GM03348 (cell line): ENCODE data around the gene SLC25A38.
"Not testable (repeated sequence)": the region's sequence is repeated elsewhere in the genome, so short reads cannot be mapped to it uniquely, and the experiment has no call there.

ENCODE experiments used
- DNase-seq: peaks from one replicate; pipeline ENCODE4 v3.0.0; 2012; ENCODE audit warnings: low spot score

Gene SLC25A38, protein sequence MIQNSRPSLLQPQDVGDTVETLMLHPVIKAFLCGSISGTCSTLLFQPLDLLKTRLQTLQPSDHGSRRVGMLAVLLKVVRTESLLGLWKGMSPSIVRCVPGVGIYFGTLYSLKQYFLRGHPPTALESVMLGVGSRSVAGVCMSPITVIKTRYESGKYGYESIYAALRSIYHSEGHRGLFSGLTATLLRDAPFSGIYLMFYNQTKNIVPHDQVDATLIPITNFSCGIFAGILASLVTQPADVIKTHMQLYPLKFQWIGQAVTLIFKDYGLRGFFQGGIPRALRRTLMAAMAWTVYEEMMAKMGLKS

DNA sequence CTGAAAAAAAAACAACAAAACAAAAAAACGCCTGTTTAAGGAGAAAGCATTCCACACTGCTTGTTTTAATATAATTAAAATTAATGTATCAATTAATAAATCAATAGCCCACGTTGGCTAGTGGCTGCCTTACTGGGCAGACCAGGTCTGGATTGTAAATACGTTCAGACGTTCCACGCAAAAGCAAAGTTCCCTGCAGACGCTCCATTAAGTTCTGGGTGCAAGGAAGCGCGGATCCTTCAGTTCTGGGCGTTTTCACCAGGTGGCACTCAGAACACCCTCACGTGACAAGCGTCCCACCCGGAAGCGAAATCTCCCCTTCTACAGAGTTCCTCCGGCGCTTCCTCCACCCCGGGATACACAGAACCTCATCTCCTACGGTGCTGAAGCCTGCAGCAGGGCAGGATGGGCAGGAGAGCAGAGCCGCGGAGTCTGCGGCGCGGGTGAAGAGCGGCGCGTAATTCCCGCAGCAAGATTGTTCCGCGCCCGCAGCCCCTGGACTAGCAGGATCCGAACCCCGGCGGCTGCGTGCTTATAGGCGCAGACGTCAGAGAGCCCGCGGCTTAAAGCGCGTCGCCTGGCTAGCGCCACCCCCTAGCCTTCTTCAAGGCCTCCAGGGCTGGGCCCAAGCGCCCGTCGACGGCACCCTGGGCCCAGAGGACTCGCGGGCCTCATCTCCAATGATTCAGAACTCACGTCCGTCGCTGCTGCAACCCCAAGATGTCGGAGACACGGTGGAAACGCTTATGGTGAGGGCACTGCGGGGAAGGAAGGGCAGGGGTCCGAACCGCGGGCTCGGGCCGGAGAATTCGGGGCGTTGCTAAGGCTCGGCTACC lies at the start of gene SLC25A38:
SLC25A38 (plus strand) TSS at position 326 of the 836 bp plus-strand sequence; CDS start at position 681, 355 bp downstream.
- peak; percentile 89 for DNase-seq

DNA sequence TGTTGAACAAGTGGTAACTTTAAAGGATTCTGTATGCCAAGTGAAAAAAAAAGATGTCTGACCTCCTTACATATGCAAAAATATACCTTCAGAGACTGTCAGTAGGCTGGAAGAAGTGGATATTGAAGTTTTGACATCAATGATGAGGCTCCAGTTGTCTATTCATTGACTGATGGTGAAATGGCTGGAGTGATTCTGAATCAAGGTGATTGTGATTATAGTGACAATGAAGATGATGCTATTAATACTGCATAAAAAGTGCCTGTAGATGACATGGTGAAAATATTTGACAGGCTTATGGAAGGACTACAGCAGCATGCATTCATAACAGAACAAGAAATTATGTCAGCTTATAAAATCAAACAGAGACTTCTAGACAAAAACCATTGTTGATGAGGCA lies 49.6 kb upstream of the SLC25A38 start:
- DNase-seq, result no peak

- DNase-seq, result no peak
These were observed 49.0 kb upstream of the SLC25A38 start for GRCh38 chr3:39334205-39334604.

- DNase-seq, result no peak
These were observed 45.0 kb upstream of the SLC25A38 start for GRCh38 chr3:39338201-39338600.

- DNase-seq, result no peak
These were observed 44.1 kb upstream of the SLC25A38 start for GRCh38 chr3:39339086-39339485.

DNA sequence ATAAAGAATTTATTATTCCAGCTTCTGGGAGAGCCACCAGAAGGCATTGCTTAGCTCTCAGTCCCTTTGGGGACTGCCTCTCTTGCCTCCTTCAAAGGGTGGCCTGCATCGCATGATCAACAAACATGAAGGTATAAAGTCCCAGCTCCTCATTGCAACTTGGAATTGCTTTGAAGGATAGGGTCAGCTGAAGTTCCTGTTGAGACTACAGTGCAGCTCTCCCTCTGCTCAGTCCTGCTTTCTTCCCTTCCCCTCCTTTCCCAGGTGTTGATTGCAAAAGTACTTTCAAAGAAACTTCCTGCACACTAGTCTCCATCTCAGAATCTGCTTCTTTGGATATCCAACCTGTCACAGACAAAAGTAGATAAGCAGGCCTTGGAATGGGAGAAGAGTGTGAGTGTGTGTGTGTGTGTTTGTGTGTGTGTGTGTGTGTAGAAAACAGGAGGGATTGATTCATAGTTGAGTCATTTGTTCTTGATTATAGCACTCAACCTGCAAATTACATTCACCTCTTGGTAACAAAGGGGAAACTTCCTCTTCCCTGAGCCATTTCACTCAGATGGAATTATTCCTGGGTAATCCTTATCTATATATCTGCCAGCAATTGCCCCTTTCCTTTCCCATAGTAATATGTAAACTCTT lies 40.0 kb upstream of the SLC25A38 start:
- DNase-seq, result no peak

DNA sequence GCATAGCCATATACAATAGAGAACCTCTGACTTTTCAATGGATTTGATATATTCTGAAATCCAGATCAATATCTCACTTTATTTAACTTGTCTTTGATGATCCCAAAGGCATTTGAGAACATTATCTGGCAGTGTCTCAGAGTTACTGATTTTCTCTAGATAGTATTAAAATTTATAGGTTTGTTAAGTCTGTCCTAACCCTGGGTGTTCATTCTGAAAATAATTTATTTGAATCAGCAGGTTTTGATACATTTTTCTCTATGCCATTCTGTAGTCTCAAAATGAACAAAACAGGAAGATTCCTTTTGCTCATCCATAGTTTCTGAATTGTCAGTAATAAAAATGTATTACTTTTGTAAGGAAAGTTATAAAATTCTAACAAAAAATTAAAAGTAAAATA lies 39.4 kb upstream of the SLC25A38 start:
- no peak for DNase-seq

- DNase-seq, result no peak
These were observed 38.3 kb upstream of the SLC25A38 start for GRCh38 chr3:39344746-39345344.

GRCh38 chr3:39346785-39347585 lies 36.2 kb upstream of the SLC25A38 start:
- no peak for DNase-seq

DNA sequence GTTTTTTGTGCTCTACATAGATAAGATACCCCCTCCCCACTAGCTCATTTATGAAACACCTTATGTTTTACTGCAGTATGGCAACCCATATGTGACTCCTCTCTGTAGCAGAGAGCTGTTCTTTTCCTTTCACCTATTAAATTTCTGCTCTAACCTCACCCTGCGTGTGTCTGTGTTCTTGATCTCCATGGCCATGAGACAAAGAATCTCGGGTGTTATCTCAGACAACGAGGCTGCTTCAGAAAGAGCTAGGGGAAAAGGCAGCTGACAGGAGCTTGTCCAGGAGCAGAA lies 35.6 kb upstream of the SLC25A38 start:
- DNase-seq, result no peak

- DNase-seq, result no peak
These were observed 34.1 kb upstream of the SLC25A38 start for GRCh38 chr3:39349080-39349479.

- no peak for DNase-seq
These were observed 32.5 kb upstream of the SLC25A38 start for GRCh38 chr3:39350714-39351113.

DNA sequence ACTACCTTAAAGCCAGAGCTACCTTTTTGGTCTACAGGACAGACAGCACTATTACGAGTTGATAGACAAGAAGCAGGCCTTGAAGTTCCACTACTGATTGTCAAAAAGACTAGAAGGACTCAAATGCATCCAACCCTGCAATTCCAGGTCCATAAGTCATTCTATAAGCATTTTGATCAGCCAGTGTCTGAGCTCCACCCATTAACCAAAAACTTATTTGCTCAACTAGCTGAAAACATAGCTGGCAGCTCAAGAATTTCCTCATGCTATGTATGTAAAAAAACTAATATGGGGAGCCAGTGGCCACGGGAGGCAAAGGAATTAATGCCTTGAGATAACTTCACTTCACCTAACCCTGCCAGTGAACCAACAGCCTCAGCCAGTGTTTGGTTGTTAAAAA lies 32.0 kb upstream of the SLC25A38 start:
- not testable (repeated sequence) for DNase-seq

DNA sequence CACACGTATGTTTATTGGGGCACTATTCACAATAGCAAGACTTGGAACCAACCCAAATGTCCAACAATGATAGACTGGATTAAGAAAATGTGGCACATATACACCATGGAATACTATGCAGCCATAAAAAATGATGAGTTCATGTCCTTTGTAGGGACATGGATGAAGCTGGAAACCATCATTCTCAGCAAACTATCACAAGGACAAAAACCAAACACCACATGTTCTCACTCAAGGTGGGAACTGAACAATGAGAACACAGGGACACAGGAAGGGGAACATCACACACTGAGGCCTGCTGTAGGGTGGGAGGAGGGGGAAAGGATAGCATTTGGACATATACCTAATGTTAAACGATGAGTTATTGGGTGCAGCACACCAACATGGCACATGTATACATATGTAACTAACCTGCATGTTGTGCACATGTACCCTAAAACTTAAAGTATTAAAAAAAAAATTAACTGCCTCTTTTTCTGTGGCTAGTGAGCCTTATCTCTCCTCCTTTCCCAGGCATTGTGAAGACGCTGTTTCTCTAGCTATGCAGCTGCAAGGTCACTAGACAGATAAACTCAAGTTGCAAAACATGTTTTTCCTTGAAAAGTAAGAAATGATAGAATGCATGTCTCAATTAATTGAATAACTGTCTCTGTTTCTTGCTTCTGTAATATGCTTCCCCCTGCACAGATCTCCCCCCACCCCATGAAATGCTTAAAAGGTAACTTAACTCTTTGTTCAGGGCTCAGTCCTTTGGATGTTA lies 29.8 kb upstream of the SLC25A38 start:
- DNase-seq, result not testable (repeated sequence)

- DNase-seq, result no peak
These were observed 24.8 kb upstream of the SLC25A38 start for GRCh38 chr3:39358333-39358732.

GRCh38 chr3:39361252-39361927 lies 21.8 kb upstream of the SLC25A38 start:
- no peak for DNase-seq

DNA sequence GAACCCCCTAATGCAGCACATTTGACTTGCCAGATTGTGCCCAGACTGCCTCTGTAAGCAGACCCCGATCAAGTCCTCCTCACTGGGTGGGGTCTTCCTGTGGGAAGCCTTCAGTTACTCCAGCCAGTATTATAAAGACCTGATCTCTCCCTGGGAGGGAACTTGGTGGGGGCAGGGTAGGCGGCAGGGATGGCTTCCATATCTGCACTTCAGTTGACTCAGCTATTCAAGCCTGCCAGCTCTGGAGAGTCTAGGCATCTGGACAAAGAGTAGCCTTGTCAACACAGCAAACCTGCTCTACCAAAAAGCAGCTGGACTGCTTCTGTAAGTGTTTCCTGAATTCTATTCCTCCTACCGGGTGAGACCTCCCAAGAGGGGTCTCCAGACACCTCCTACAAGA lies 21.0 kb upstream of the SLC25A38 start:
- no peak for DNase-seq

GRCh38 chr3:39362812-39363211 lies 20.4 kb upstream of the SLC25A38 start:
- no peak for DNase-seq

DNA sequence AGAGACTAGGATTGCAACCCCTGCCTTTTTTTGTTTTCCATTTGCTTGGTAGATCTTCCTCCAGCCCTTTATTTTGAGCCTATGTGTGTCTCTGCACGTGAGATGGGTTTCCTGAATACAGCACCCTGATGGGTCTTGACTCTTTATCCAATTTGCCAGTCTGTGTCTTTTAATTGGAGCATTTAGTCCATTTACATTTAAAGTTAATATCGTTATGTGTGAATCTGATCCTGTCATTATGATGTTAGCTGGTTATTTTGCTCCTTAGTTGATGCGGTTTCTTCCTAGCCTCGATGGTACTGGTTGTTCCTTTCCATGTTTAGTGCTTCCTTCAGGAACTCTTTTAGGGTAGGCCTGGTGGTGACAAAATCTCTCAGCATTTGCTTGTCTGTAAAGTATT lies 12.7 kb upstream of the SLC25A38 start:
- not testable (repeated sequence) for DNase-seq

DNA sequence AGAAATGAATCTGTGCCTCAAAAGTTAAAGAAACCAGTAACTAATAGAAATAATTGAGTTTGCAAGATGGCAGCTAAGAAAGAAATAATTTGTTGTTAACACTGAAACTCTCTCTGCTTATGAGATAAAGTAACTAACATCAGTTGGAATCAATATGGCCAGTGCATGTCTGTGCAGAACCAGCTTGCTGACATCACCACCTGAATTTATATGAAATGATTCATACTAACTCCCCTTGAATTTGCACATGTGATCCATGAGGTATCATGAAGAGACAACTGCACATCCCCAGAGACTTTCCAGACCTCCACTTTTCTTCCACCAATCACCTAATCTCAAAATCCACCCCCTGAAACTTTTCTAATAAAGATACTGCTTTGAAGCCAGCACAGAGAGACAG lies 10.3 kb upstream of the SLC25A38 start:
- DNase-seq, result no peak
